HCT116 (cell line): ENCODE results near the gene COTL1. TPM values are rescaled to one million over a fixed set of nuclear protein-coding genes. Genes with fewer than 3 reads are reported as not detected.

Experiments used
- ATAC-seq: fragments of 200-7000 bp; cut with Tn5 transposase; 2 replicates; pipeline ENCODE4 v1.9.1; 2020; ENCODE audit warnings: mild to moderate bottlenecking, moderate library complexity
- BruUV-seq: library from RNA; stranded (reverse); fragments of 400-500 nt; replicated peaks from 2 replicates; lab custom pipeline; 2021; lab: Mats Ljungman, UMichigan
- CTCF ChIA-PET: fragments of 300-600 bp; sonication (Branson Sonifier 250); formaldehyde crosslinking; loops from one replicate; lab custom pipeline; 2021; ENCODE audit warnings: antibody characterized with exemption; lab: Charles Lee
- POLR2A ChIA-PET: fragments of 300-600, 350-600 bp; sonication (Branson Sonifier 250); formaldehyde crosslinking; loops from one replicate; lab custom pipeline; 2021; ENCODE audit warnings: antibody characterized with exemption; lab: Charles Lee
- RAD21 ChIA-PET, 2 experiments: fragments of 300-600 bp; sonication (Branson Sonifier 250); formaldehyde crosslinking; loops; one replicate each; lab custom pipeline; 2023; ENCODE audit warnings: low total read pairs in 2 of 2; ENCODE audit not compliant: uncharacterized antibody in 2 of 2, unreplicated experiment in 2 of 2, low non-redundant PET in 1 of 2; lab: Charles Lee
- DNase-seq: peaks from one replicate; pipeline ENCODE4 v3.0.0-alpha.2; 2010; ENCODE audit warnings: low read depth, low spot score
- H2AFZ ChIP-seq: fragments of 200-600 bp; shearing (Covaris generic), sonication (generic); 2 replicates; pipeline ENCODE4 v1.6.1; 2017; ENCODE audit warnings: low read depth, mixed run types, mixed read lengths, antibody characterized with exemption, low read length; ENCODE audit not compliant: poor library complexity, severe bottlenecking
- H3K27ac ChIP-seq: 2 replicates; pipeline ENCODE4 v1.5.1; 2012; ENCODE audit warnings: low read depth, low read length
- H3K27me3 ChIP-seq: fragments of 200-600 bp; sonication (generic); 2 replicates; pipeline ENCODE4 v1.6.1; 2016; ENCODE audit warnings: mixed run types, low read length, mixed read lengths; ENCODE audit not compliant: insufficient read depth
- H3K36me3 ChIP-seq, 2 experiments: fragments of 200-500 bp in 1 of 2; fragments of 200-600 bp in 1 of 2; sonication (Bioruptor generic) in 1 of 2; sonication (generic) in 1 of 2; 2 replicates each; pipeline versions ENCODE4 v1.5.1 to v1.6.1; 2014 to 2016; ENCODE audit warnings: low read length in 2 of 2, inconsistent platforms in 1 of 2, mixed read lengths in 1 of 2, mixed run types in 1 of 2; ENCODE audit not compliant: insufficient read depth in 2 of 2, control insufficient read depth in 1 of 2
- H3K4me1 ChIP-seq, 2 experiments: fragments of 200-600 bp in 1 of 2; sonication (generic) in 1 of 2; 2 replicates each; pipeline versions ENCODE4 v1.5.1 to v1.6.1; 2012 to 2017; ENCODE audit warnings: low read length in 2 of 2, inconsistent platforms in 1 of 2, mild to moderate bottlenecking in 1 of 2, mixed read lengths in 1 of 2, mixed run types in 1 of 2, moderate library complexity in 1 of 2; ENCODE audit not compliant: insufficient read depth in 2 of 2, control insufficient read depth in 1 of 2
- H3K4me2 ChIP-seq: fragments of 200-600 bp; sonication (generic); 2 replicates; pipeline ENCODE4 v1.6.1; 2017; ENCODE audit warnings: mixed run types, low read length, mixed read lengths
- H3K4me3 ChIP-seq, 2 experiments: fragments of 200-600 bp in 1 of 2; sonication (generic) in 1 of 2; replicated peaks in 1 of 2; 2 replicates each; pipeline ENCODE4 v1.5.1; 2011 to 2016; ENCODE audit warnings: low read length in 2 of 2, control low read depth in 1 of 2, low read depth in 1 of 2, mild to moderate bottlenecking in 1 of 2, mixed read lengths in 1 of 2, mixed run types in 1 of 2
- H3K79me2 ChIP-seq: fragments of 200-600 bp; sonication (generic); 2 replicates; pipeline ENCODE4 v1.6.1; 2017; ENCODE audit warnings: mild to moderate bottlenecking, mixed run types, low read length, moderate library complexity, mixed read lengths; ENCODE audit not compliant: insufficient read depth
- H3K9ac ChIP-seq: fragments of 200-600 bp; sonication (generic); 2 replicates; pipeline ENCODE4 v1.6.1; 2016; ENCODE audit warnings: low read length, mixed read lengths
- H3K9me2 ChIP-seq: fragments of 200-600 bp; sonication (generic), shearing (Covaris generic); 2 replicates; pipeline ENCODE4 v1.6.1; 2017; ENCODE audit warnings: mixed run types, mild to moderate bottlenecking, moderate library complexity; ENCODE audit not compliant: insufficient read depth
- H3K9me3 ChIP-seq, 2 experiments: fragments of 200-500 bp in 1 of 2; fragments of 200-600 bp in 1 of 2; sonication (Bioruptor generic) in 1 of 2; sonication (generic) in 1 of 2; 2 replicates each; pipeline ENCODE4 v1.6.1; 2014 to 2017; ENCODE audit warnings: low read length in 2 of 2, mixed read lengths in 2 of 2, inconsistent platforms in 1 of 2, low read depth in 1 of 2, mild to moderate bottlenecking in 1 of 2, mixed run types in 1 of 2, moderate library complexity in 1 of 2; ENCODE audit not compliant: control insufficient read depth in 1 of 2, insufficient read depth in 1 of 2
- H4K20me1 ChIP-seq: fragments of 200-600 bp; sonication (generic), shearing (Covaris generic); 2 replicates; pipeline ENCODE4 v1.6.1; 2017; ENCODE audit warnings: mixed run types, mild to moderate bottlenecking, moderate library complexity; ENCODE audit not compliant: insufficient read depth
- CEBPB ChIP-seq: IDR thresholded peaks from 2 replicates; pipeline ENCODE4 v1.6.1; 2012; ENCODE audit warnings: low read depth
- ELF1 ChIP-seq: IDR thresholded peaks from 2 replicates; pipeline ENCODE4 v1.6.1; 2012; ENCODE audit warnings: low read depth, borderline replicate concordance
- FOSL1 ChIP-seq: IDR thresholded peaks from 2 replicates; pipeline ENCODE4 v1.6.1; 2012; ENCODE audit warnings: low read depth
- POLR2A ChIP-seq: IDR thresholded peaks from 2 replicates; pipeline ENCODE4 v1.7.0; 2011; ENCODE audit warnings: borderline replicate concordance; ENCODE audit not compliant: insufficient read depth, insufficient read length; ENCODE audit errors: extremely low read depth
- SIN3A ChIP-seq: IDR thresholded peaks from 2 replicates; pipeline ENCODE4 v1.6.1; 2012; ENCODE audit warnings: low read depth
- YY1 ChIP-seq: IDR thresholded peaks from 2 replicates; pipeline ENCODE4 v1.6.1; 2011; ENCODE audit warnings: low read length, low read depth, moderate library complexity, mild to moderate bottlenecking; ENCODE audit not compliant: insufficient replicate concordance; ENCODE audit errors: extremely low read depth
- ZNF274 ChIP-seq: fragments of 200-500 bp; sonication (Bioruptor generic); IDR thresholded peaks from 2 replicates; pipeline ENCODE4 v1.6.1; 2014; ENCODE audit warnings: mild to moderate bottlenecking, low read depth, low read length, inconsistent platforms
- intact Hi-C: fragments of 100-400 bp; cut with micrococcal nuclease; formaldehyde crosslinking; loops from 2 replicates; pipeline ENCODE4 v1.10.0; 2022
- total RNA-seq: library from RNA; stranded (reverse); gene quantifications from one replicate; pipeline ENCODE4 v1.2.1, GENCODE V29; 2021; ENCODE audit not compliant: unreplicated experiment

COTL1 gene
- total RNA-seq, 1 experiment from 2014 or later = 276 TPM

DNA sequence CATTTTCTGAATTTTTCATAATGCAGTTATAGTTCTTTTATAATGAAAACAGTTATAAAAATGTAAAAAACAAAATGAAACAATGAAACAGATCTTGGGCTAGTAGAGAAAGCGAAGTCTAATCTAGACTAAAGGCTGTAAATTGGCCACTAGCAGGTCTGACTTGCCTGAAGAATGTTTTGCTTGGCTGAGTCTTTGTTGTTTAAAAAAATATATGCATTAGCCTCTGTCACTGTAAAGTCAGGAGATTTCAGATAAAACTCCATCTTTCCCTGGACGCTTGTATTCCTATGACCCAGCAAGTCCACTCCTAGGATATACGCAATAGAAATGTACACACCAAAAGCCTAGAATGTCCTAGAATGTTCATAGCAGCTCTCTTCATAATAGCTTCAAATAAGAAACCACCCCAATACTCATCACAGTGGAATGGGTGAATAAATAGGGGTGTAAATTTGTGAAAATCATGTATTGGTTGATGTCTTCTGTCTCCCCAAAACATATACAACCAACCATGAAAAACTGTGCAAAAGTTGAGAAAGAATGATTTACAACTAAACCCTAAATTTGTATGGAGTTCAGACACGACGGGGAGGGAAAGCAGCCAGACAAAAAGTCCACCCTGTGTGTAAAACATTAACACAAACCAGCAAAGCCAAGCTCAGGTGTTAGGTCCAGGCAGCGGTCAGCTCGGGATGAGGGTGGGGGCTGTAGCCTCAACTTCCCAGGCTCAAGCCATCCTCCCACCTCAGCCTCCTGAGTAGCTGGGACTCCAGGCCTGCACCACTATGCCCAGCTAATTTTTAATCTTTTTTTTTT, 75.7 kb downstream of the COTL1 start:
- Histone ChIP-seq H3K4me1 (peaks cover 2 to 7% of the 10 kb centered on the region in 2 experiments; a peak in 1 of 4 replicates), H3K27me3 (no peaks in the 10 kb centered on the region), H3K4me3 (no peak overlapping the region), H3K79me2 (no peaks in the 10 kb centered on the region), H3K9me3 (no peaks in the 10 kb centered on the region), H4K20me1 (no peaks in the 10 kb centered on the region), H2AFZ (no peak overlapping the region), H3K4me2 (no peak overlapping the region), H3K9ac (no peak overlapping the region)
- no peak for ATAC-seq
- BruUV-seq = no TSS peak
- POLR2A ChIA-PET = no interaction called here
- CTCF ChIA-PET = no interaction called here
- no peak for DNase-seq
- intact Hi-C loops = no loop called here
- TF ChIP-seq FOSL1 = no peak
- no peak for TF ChIP-seq ZNF274
- TF ChIP-seq SIN3A = no peak
- no peak for TF ChIP-seq YY1
- TF ChIP-seq POLR2A = no peak
- TF ChIP-seq, all 23 proteins: peak for 0
- Histone ChIP-seq H3K36me3 (no peaks in the 10 kb centered on the region), H3K9me2 (no peaks in the 10 kb centered on the region), H3K27ac (no peak overlapping the region)
- RAD21 ChIA-PET = no interaction called here

DNA sequence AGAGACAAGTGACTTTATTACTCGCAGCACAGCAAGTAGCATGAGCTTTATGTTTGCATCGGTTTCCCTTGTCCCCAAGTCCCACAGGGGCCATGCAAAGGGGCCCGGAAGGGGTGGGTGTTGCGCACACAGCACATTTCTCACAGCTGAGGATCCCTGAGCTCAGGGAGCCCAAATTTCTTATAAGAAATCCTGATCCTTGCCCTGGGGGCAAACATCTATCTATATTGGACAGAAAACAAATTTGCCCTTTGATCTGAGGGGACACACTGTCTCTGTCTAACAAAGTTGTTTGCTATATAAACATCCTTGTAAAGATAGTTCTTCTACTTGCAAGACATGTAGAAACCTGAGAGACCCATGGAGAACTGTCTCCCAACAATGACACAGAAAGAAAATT, 77.7 kb downstream of the COTL1 start:
- Histone ChIP-seq H3K4me2 (no peak overlapping the region), H3K9ac (no peak overlapping the region), H3K27me3 (no peaks in the 10 kb centered on the region), H3K4me1 (peaks cover 2 to 13% of the 10 kb centered on the region in 2 experiments; a peak in 1 of 4 replicates), H3K27ac (no peak overlapping the region), H2AFZ (no peak overlapping the region), H3K79me2 (no peaks in the 10 kb centered on the region), H4K20me1 (no peaks in the 10 kb centered on the region), H3K4me3 (no peak overlapping the region), H3K9me3 (no peaks in the 10 kb centered on the region), H3K36me3 (no peaks in the 10 kb centered on the region), H3K9me2 (no peaks in the 10 kb centered on the region)
- DNase-seq (no peak), ATAC-seq (no peak)
- POLR2A ChIA-PET = no interaction called here
- TF ChIP-seq POLR2A (no peak), CEBPB (no peak), ELF1 (no peak)
- RAD21 ChIA-PET = no interaction called here
- BruUV-seq = no TSS peak
- intact Hi-C loops = no loop called here
- CTCF ChIA-PET = interaction anchor here (1.7 kb wide), 1 partner anchor 29 kb away, joined by 4 read pairs; no protein-coding TSS in a partner anchor
